ENCODE data around the gene LRPAP1.

DNA sequence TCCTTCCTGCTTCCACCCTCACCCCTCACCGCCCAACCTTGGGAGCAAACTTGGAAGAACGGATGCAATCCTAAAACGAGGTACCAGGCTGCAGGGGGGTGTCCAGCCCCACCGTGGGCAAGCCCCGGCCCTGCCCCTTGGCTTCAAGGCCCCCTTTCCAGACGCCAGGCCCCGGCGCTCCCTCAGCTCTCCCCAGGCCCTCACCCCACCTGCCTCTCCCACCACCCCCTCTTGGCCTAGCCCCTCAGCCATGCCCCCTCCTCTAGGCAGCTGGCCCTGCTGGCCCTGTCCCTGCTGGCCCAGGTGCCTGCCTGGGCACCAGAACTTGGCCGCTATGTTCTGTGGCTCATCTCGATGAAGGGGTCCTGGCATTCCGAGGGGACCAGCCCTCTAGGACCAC is 33.8 kb downstream of the LRPAP1 start:
- TF ChIP-seq, protein P1, sequence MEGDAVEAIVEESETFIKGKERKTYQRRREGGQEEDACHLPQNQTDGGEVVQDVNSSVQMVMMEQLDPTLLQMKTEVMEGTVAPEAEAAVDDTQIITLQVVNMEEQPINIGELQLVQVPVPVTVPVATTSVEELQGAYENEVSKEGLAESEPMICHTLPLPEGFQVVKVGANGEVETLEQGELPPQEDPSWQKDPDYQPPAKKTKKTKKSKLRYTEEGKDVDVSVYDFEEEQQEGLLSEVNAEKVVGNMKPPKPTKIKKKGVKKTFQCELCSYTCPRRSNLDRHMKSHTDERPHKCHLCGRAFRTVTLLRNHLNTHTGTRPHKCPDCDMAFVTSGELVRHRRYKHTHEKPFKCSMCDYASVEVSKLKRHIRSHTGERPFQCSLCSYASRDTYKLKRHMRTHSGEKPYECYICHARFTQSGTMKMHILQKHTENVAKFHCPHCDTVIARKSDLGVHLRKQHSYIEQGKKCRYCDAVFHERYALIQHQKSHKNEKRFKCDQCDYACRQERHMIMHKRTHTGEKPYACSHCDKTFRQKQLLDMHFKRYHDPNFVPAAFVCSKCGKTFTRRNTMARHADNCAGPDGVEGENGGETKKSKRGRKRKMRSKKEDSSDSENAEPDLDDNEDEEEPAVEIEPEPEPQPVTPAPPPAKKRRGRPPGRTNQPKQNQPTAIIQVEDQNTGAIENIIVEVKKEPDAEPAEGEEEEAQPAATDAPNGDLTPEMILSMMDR (IDR thresholded peaks at IDR 0.05; ENCODE audit: low read depth, low read length), result no peak
- no peak for TF ChIP-seq POLR2A (IDR thresholded peaks at IDR 0.05; ENCODE audit: extremely low read depth, insufficient read length)
- TF ChIP-seq MAX (IDR thresholded peaks at IDR 0.05; ENCODE audit: low read depth, low read length), result no peak

All from NB4 (cell line).